Muscle layer of duodenum (tissue), 2 donors: ENCODE data around the gene HMGCS1.
"Not testable (repeated sequence)": the region's sequence is repeated elsewhere in the genome, so short reads cannot be mapped to it uniquely, and the experiment has no call there.

ENCODE experiments used
- H3K27ac ChIP-seq: one replicate; pipeline ENCODE4 v1.7.0; 2013; ENCODE audit warnings: mild to moderate bottlenecking, low read length
- H3K27me3 ChIP-seq: one replicate; pipeline ENCODE4 v1.7.0; 2013; ENCODE audit warnings: low read depth, mild to moderate bottlenecking, control low read depth, low read length
- H3K36me3 ChIP-seq, 2 donors: one replicate each; pipeline ENCODE4 v1.7.0; 2013; ENCODE audit warnings: low read length in 2 of 2, control low read depth in 1 of 2, mild to moderate bottlenecking in 1 of 2; ENCODE audit not compliant: insufficient read depth in 2 of 2, control insufficient read depth in 1 of 2
- H3K4me1 ChIP-seq, 2 donors: one replicate each; pipeline ENCODE4 v1.7.0; 2013; ENCODE audit warnings: low read length in 2 of 2, mild to moderate bottlenecking in 2 of 2, control low read depth in 1 of 2, moderate library complexity in 1 of 2; ENCODE audit not compliant: insufficient read depth in 2 of 2, control insufficient read depth in 1 of 2
- H3K4me3 ChIP-seq, 2 donors: one replicate each; pipeline ENCODE4 v1.7.0; 2013; ENCODE audit warnings: low read length in 2 of 2, low read depth in 1 of 2, mild to moderate bottlenecking in 1 of 2
- H3K9me3 ChIP-seq, 2 donors: one replicate each; pipeline ENCODE4 v1.7.0; 2013; ENCODE audit warnings: low read length in 2 of 2, control low read depth in 1 of 2, mild to moderate bottlenecking in 1 of 2; ENCODE audit not compliant: control insufficient read depth in 1 of 2
- donor health status: healthy.

The HMGCS1 gene

GRCh38 chr5:43312699-43313034 lies 545 bp downstream of the HMGCS1 start:
- Histone ChIP-seq H3K9me3 (no peaks in the 10 kb centered on the region), H3K36me3 (no peaks in the 10 kb centered on the region), H3K4me3 (peak overlapping the region; percentile 83 to 91), H3K27me3 (no peaks in the 10 kb centered on the region), H3K4me1 (peaks cover 0 to 17% of the 10 kb centered on the region in 2 donors), H3K27ac (peak overlapping the region; percentile 81)

GRCh38 chr5:43312076-43312661 lies 1.0 kb downstream of the HMGCS1 start:
- peak overlapping the region; percentile 81 for H3K27ac ChIP-seq
- peak overlapping the region; percentile 83 to 91 for H3K4me3 ChIP-seq

GRCh38 chr5:43309637-43310036 lies 3.6 kb downstream of the HMGCS1 start:
- Histone ChIP-seq H3K4me3 (no peak overlapping the region), H3K9me3 (no peaks in the 10 kb centered on the region), H3K27ac (no peak overlapping the region), H3K27me3 (no peaks in the 10 kb centered on the region), H3K36me3 (no peaks in the 10 kb centered on the region), H3K4me1 (peaks cover 3 to 17% of the 10 kb centered on the region in 2 donors)

More at GRCh38 chr5:43312076-43312661, 1.0 kb downstream of the HMGCS1 start:
- Histone ChIP-seq H3K4me1 (peaks cover 0 to 17% of the 10 kb centered on the region in 2 donors), H3K27me3 (no peaks in the 10 kb centered on the region), H3K36me3 (no peaks in the 10 kb centered on the region), H3K9me3 (no peaks in the 10 kb centered on the region)

- H3K27ac ChIP-seq: no peak overlapping the region
Measured at GRCh38 chr5:43309122-43309521, 4.1 kb downstream of the HMGCS1 start.

GRCh38 chr5:43306954-43307353 lies 6.3 kb downstream of the HMGCS1 start:
- not testable (repeated sequence) for H3K36me3 ChIP-seq, H3K27ac ChIP-seq, H3K27me3 ChIP-seq, H3K9me3 ChIP-seq, H3K4me3 ChIP-seq
- peaks cover 3 to 13% of the 10 kb centered on the region in 2 donors for H3K4me1 ChIP-seq

More at GRCh38 chr5:43309122-43309521, 4.1 kb downstream of the HMGCS1 start:
- Histone ChIP-seq H3K36me3 (no peaks in the 10 kb centered on the region), H3K9me3 (no peaks in the 10 kb centered on the region), H3K27me3 (no peaks in the 10 kb centered on the region), H3K4me3 (no peak overlapping the region), H3K4me1 (peaks cover 3 to 17% of the 10 kb centered on the region in 2 donors)

GRCh38 chr5:43305948-43306565 lies 7.2 kb downstream of the HMGCS1 start:
- Histone ChIP-seq H3K4me3 (no peak overlapping the region), H3K36me3 (no peaks in the 10 kb centered on the region), H3K27me3 (no peaks in the 10 kb centered on the region), H3K27ac (no peak overlapping the region), H3K9me3 (no peaks in the 10 kb centered on the region), H3K4me1 (peaks cover 3 to 10% of the 10 kb centered on the region in 2 donors)

- H3K4me3 ChIP-seq: no peak overlapping the region
- H3K27ac ChIP-seq: no peak overlapping the region
- H3K36me3 ChIP-seq: no peaks in the 10 kb centered on the region
- H3K9me3 ChIP-seq: no peaks in the 10 kb centered on the region
- H3K27me3 ChIP-seq: no peaks in the 10 kb centered on the region
- H3K4me1 ChIP-seq: peaks cover 3% of the 10 kb centered on the region in 2 donors
Measured at GRCh38 chr5:43304525-43304924, 8.7 kb downstream of the HMGCS1 start.

GRCh38 chr5:43303242-43303641 lies 10.0 kb downstream of the HMGCS1 start:
- Histone ChIP-seq H3K27me3 (no peaks in the 10 kb centered on the region), H3K4me3 (no peak overlapping the region), H3K36me3 (peaks cover 5 to 6% of the 10 kb centered on the region in 2 donors), H3K27ac (no peak overlapping the region), H3K4me1 (peaks cover 3% of the 10 kb centered on the region in 2 donors), H3K9me3 (no peaks in the 10 kb centered on the region)

GRCh38 chr5:43302481-43302880 lies 10.7 kb downstream of the HMGCS1 start:
- peaks cover 3% of the 10 kb centered on the region in 2 donors for H3K4me1 ChIP-seq
- H3K27me3 ChIP-seq: no peaks in the 10 kb centered on the region
- no peaks in the 10 kb centered on the region for H3K9me3 ChIP-seq
- peaks cover 12% of the 10 kb centered on the region in 2 donors for H3K36me3 ChIP-seq
- no peak overlapping the region for H3K27ac ChIP-seq
- no peak overlapping the region for H3K4me3 ChIP-seq

- Histone ChIP-seq H3K9me3 (no peaks in the 10 kb centered on the region), H3K4me3 (no peak overlapping the region), H3K27me3 (no peaks in the 10 kb centered on the region), H3K27ac (no peak overlapping the region), H3K36me3 (peaks cover 18 to 20% of the 10 kb centered on the region in 2 donors), H3K4me1 (peaks cover 3% of the 10 kb centered on the region in 2 donors)
Measured at GRCh38 chr5:43301653-43302091, 11.5 kb downstream of the HMGCS1 start.

- H3K9me3 ChIP-seq: no peaks in the 10 kb centered on the region
- no peak overlapping the region for H3K4me3 ChIP-seq
- peaks cover 25 to 33% of the 10 kb centered on the region in 2 donors for H3K36me3 ChIP-seq
- peaks cover 0 to 3% of the 10 kb centered on the region in 2 donors for H3K4me1 ChIP-seq
- no peak overlapping the region for H3K27ac ChIP-seq
- no peaks in the 10 kb centered on the region for H3K27me3 ChIP-seq
Measured at GRCh38 chr5:43300112-43300511, 13.1 kb downstream of the HMGCS1 start.

GRCh38 chr5:43298443-43298842 lies 14.8 kb downstream of the HMGCS1 start:
- no peaks in the 10 kb centered on the region for H3K4me1 ChIP-seq
- peaks cover 34 to 49% of the 10 kb centered on the region in 2 donors for H3K36me3 ChIP-seq

More at GRCh38 chr5:43298443-43298842, 14.8 kb downstream of the HMGCS1 start:
- H3K9me3 ChIP-seq: no peaks in the 10 kb centered on the region
- H3K27ac ChIP-seq: no peak overlapping the region
- H3K27me3 ChIP-seq: no peaks in the 10 kb centered on the region
- no peak overlapping the region for H3K4me3 ChIP-seq
